Kidney tubule cell (primary cell): ENCODE results near the gene RPP25L.

Experiments used
- DNase-seq: peaks from one replicate; pipeline ENCODE4 v3.0.0-alpha.2; 2018; ENCODE audit warnings: low spot score

Gene RPP25L

DNA sequence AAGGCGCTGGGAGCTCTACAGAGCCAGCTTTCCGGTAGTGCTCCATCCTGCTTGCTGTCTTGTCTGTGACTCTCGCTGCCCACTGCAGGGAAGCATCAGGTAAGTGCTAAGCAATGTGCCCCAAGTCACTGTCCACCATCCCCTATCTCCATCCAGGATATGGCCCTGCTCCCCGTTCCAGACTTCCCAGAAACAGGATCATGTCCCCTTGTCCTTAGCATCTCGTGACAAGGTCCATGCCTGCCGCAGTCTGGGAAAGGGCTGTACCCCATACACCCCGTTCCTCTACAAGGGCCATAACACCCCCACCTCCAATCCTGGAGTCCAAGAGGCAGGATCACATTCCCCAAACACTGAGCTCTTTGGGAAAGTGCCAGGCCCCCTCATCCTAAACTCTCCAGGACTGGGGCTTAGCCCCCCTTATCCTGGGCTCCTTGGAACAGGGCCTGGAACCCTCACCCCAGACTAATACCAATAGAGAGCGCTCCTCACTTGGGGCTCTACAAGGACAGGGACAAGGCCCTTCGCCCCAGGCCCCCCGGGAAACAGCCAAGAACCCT, 566 bp downstream of the RPP25L start:
- DNase-seq = no peak

DNA sequence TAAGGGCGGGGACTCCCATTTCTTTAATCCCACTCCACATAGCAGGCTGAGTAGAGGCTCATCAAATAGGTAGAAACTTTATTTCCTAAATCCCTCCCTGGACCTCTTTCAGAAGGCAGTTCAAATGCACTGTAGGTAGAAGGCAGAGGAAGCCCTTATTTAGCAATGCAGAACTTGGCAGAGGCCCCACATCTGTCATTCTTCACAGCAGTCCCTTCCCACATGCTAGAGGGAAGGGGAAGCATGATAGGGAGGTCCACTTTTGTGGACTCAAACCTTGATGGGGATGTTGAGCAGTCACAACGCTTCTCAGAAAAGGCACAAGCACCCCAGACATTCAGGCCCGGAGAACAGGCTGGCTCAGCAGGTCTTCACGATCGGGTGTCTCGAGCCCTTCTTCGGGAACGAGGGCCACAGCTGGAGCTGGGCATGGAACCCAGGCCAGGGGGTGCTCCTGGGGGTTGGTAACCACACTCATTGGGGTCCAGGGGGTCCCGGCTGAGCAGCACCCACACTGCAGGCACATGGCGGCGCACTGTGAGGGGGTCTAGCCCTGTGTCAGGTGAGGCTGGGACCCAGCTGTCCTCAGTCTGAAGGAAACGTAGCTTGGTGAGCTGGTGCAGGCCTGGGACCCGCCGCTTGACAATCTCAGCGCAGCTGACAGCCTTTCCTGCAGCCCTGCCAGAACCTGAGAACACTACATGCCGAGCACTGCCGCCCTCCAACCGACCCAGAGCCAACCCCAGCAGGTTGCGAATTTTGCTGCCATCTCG, 1.3 kb downstream of the RPP25L start:
- DNase-seq = no peak

DNA sequence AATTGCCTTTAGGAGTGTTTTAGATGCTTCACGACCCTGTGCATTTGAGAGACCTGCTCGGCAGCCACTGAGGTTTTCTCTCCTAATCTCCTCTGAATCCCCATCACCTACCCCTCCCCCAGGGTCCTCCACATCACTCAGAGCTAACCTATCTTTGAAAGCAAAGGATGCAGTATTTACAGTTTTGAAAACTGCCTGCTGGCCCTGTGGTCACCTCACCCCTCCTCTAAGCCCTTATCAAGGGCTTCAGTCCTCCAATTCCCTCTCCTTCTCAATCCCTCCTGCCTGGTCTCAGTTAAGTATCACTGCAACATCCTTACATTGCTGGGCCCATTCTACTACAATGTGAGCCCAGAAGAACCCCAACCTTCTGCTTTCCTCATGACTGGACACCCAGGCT, 4.6 kb downstream of the RPP25L start:
- no peak for DNase-seq

DNA sequence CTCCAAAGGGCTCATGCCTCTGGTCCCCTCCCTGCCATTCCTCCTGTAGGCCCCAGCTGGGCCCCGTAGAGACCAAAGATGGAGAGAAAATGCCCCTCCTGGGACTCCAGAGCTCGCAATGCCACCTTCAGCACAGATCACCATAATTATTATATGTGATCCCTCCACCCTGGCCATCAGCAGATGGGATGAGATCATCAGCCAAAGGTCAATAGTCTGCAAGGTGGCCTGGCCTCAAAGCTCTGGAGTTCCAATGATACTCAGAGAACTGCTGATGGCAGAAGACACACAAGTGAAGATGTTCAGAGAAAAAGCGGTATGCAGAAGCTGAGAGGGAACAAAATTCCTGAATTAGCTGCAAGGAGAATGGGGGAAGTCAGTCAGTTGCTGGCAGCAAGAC, 5.0 kb downstream of the RPP25L start:
- no peak for DNase-seq

DNA sequence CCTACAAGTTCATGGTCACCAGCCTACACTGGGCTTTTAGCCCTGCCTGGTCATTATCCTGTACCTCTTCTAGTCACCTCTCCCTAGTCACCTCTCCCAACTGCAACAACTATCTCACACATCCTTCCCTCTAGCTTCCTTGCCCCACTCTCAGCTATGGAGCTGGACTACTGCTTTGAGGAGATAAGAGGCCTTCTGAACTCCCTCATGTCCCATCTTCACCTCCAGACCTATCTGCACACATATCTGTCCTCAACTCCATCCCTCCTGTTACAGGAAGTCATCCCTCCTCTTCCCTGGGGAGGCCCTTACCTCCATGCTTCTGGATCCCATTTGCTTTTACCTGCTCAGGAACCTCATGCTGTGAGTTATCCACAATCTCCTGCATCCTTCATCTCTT, 5.7 kb downstream of the RPP25L start:
- DNase-seq = no peak

DNA sequence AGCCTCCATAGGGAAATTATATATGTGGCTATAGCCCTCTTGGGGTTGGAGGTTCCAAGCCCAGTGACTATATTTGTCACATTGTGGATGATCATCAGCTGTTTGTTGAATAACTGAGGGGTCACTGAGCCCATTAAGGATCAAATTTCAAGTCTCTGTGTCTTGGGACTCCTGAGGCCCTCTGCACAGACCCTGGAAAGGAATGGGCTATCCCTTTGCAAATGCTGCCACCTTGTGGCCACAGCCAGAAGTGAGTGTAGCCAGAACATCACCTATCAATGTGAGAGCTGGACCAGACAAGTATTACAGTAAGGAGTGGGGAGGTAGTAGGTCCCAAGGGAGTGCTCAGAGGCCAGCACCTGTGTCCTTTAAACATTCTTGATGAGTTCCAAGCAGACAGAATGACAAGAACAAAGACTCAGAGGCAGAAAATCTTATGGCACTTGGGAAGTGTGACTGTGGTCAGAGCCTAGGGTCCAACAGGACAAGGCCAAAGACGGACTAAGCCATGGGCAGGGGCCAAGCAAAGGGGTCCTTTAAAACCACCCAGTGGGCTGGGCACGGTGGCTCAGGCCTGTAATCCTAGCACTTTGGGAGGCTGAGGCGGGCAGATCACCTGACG, 8.2 kb downstream of the RPP25L start:
- DNase-seq = peak; percentile 72

DNA sequence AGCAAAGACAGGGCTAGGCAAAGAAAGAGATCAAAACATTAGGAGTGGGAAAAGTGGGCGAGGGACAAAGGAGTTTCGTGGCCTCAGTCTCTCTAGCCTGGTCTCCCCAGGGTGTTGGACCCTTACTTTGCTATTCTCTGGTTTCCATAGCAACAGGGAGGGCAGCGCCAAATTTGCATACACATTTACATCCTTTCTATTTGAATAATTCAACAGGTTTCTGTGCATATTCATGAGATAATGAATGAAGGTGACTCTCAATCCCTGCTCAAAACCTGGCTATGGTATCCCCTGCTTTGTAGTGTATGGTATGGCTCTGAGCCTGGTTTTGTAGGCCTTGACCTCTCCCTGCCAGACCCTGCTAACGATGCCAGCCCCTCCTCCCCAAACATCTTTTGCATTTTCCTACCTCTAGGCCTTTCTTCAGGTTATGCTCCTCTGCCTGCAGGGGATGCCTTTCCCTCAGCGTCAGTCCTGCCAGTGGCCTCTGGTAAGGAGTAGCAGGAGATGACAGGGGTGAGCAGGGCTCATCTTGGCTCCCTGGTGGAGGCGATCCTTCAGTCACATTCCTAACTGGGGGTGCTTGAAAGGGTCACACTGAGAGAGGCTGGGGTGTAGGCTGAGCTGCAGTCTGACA, 9.8 kb downstream of the RPP25L start:
- DNase-seq = no peak

DNA sequence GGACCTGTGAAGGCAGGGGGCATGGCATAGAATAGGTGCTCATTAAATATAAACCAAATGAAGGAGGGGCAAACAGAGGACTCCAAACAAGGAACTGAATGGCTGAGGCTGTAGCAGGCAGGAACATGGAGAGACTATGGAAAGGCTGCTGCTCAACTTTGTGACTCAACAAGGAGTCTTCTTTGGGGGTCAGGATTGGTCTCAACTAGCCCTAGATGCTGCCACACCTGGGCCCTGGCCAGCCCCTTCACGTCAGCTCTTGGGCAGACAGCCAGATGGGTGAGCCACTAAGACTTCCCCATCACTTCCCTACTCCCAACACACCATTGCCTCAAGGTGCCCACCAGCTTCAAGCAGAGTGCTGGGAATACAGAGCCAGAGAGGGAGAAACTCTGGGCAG, 11.0 kb downstream of the RPP25L start:
- peak; percentile 27 for DNase-seq

DNA sequence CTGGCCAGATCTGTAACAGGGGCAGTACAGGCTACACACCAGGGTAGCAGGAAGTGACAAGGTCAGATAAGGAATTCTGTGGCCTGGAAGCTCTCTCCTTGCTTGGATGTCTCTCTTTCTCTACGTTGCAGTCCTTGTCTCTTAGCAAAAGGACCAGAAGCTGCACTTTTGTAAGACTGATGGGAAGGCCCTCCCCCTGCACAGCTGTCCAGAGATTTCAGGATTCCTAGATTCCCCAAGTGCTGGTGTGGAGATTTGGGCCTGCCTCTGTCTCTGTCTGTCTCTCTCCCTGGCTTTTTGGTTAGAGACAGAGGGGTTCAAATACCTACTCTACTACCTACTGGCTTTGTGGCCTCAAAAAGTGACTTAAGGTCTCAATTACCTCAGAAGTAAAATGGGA, 12.4 kb downstream of the RPP25L start:
- no peak for DNase-seq

DNA sequence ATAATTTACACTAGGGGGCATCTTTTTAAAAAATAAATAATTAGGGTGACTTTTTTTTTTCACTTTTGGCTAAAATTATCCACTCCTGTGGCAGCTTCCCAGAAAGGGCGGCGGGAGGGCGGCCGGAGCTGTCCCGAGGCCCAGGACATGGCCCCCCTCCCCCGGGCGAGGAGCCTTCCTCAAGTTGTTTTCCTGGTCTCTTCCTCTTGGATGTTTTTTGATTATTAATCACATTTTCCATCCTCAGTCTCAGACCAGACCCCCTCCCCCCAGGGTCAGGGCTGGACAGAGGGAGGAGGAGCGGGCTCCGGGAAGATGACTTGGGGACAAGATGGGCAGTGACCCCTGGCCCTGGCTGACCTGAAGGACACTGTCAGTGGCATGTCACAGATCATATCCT, 17.7 kb downstream of the RPP25L start:
- DNase-seq = no peak

DNA sequence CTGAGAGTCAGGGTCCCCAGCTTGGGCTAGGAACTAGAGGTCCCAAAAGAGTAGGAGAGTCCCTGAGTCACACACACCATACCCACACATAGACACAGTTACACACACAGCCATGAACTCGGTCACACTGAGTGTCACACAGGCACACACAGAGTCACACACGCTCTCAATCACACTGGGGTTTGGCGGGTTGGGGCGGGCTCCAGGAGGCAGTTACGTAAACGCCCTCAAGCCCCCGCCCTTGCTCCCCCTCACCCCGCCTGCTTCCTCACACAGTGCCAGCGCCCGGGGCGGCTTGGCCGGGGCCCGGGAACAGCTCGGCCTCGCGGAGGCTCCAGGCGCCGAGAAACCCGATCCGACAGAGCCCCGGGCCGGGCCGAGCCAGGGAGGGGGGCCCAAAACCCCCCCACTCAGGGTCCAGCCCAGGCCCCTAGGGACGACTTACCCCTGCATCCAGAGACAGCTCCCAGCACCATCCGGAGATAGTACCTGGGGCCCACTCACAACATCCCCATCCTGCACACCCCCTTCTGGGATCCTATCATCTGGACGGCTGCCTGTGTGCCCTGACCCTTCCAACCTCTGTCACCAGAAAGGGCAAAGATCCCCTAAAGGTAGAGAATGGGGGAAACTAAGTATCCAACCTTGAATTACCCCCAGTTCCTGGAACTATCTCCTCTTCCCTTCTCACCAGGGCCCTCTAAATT, 18.8 kb downstream of the RPP25L start:
- no peak for DNase-seq

DNA sequence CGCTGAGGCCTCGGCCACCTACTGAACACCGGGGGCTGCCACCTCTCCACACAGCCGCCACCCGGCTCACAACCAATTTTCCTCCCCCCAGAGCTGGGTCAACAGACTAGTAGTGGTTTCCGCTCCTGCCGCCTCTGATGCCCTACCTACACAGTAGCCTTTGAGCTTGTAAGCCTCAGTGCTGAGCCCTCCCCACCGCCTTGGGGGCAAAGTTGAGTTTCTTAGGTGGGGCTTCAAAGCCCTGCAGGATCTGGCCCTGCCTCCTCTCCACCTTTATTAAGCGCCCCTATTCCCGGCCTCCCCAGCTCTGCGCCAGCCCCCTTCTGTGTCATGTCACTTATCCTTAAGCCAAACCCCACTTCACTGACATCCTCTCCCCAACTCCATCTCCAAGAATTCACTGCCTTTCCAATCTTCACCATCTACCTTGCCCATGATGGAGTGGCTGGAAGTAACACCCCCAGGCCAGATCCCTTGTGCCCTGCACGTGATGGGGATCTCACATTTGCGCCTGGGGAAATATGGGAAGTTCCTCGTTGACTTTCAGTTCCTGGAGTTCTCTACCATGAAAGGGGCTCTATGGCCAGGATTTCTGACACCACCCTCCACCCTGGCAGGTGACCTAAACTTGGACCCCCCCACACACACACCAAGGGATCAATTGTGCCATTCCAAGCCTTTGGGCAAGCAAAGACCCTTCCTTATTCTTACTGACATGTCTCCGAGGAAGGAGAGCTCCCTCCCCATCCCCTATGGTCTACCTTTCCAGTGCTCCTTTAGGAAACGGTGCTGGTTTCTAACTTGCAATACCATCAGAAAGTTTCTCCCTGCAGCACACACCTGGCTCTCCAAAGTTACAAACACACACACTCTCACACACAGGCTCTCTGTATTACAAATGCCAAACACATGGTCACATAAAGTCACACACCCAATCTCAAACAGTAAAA, 19.7 kb downstream of the RPP25L start:
- DNase-seq = no peak

DNA sequence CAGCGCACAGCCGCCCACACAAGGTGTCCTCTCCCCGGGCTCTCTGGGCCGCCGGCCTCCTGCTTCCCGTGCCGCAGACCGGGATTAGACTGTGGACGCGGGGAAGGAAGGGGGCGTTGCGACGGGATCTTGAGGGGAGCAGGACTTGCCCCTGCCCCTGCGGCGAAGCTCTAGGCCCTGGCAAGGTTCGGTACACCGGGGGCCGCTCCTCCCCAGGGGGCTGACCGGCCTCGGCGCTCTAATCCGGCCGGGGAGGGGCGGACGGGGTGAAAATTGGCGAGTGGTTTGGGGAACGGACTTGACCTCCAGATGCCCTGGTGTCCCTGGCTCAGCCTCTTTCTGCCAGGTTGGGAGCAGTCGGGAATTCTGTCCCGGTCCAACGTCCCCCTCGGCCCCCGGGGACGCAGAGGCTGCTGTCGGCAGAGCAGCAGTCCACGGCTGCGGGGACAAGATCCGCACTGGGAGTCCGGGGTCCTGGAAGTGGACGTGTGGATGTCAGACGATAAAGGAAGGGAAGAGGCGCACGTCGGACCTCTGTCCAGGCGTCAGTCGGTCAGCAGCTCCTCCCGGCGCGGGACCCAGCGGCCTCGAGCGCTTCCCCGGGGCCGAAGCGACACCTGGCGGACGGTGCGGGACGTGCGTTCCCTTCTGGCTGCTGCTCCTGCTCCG, 20.5 kb downstream of the RPP25L start:
- peak; percentile 76 for DNase-seq

DNA sequence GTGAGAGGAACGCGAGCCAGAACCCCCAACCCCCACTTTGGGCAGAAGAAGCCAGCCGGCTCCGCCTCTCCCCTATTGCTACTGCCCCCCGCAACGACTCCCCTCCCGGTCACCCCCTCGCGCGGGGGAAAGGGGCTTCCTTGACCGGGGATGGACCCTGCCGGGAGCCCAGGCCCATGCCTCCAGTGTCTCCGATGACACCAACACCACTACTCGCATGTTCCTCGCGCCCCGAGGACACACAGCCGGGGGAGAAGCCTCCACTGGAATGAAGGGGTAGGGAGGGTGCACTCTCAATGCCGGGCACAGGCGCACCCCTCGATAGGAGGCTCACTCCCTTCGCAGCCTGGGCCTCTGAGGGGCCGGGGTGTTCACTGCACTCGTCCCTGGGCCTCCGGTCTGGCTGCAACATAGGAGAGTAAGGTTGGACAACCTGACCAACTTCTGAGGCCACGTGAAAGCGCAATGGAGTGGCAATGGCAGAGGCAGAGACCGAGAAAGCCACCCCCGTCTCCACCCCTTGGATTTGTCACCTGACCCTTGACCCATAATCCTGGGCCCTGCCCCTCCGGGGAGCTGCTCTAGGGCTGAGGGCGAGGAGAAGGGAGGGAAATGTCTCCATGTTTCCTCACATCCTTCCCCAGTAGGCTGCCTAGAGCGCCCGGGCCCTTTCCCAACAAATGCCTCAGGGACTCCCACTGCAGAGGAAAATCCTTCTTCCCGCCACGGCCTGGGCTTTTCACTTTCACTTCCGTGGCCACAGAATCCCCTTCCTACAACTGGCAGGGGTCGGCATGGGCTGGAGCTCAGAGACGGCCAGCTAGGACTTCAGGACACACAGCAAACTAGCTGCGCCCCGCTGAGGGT, 21.3 kb downstream of the RPP25L start:
- no peak for DNase-seq

DNA sequence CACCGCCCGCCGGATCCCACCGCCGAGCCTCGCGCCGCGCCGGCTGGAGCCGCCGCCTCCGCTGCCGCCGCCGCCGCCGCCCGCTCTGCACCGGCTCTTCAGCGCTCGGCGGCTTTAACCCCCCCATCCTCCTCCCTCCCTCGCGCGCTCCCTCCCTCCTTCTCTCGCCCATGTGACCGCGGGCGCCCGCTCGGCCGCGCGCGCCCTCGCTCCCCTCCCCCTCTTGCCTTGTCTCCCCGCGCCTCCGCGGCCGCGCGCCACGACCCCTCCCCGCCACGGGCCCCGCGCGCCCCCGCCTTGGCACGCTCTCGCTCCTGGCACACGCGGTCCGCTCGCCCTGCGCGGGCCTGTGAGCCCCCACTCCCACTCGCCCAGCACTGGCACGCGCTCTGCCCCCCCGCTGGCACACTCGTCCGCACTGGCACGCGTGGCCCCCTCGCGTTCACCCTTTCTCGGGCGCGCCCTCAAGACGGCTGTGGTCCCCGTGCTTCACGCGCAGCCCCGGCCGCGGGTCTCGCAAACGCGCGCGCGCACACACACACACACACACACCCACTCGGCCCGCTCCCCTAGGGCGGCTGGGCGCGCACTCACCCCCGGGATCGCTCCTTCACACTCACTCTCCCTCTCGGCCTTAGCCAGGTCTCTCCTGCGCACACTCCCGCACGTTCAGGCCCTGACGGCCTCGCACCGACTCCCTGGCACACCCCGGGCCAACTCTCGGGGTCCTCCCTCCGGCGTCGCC, 22.1 kb downstream of the RPP25L start, which contains the start of gene CNTFR:
Gene CNTFR (minus strand): TSS at position 89 of the 745 bp plus-strand sequence. CDS start 20,743 bp downstream, outside the sequence.
- DNase-seq = no peak

DNA sequence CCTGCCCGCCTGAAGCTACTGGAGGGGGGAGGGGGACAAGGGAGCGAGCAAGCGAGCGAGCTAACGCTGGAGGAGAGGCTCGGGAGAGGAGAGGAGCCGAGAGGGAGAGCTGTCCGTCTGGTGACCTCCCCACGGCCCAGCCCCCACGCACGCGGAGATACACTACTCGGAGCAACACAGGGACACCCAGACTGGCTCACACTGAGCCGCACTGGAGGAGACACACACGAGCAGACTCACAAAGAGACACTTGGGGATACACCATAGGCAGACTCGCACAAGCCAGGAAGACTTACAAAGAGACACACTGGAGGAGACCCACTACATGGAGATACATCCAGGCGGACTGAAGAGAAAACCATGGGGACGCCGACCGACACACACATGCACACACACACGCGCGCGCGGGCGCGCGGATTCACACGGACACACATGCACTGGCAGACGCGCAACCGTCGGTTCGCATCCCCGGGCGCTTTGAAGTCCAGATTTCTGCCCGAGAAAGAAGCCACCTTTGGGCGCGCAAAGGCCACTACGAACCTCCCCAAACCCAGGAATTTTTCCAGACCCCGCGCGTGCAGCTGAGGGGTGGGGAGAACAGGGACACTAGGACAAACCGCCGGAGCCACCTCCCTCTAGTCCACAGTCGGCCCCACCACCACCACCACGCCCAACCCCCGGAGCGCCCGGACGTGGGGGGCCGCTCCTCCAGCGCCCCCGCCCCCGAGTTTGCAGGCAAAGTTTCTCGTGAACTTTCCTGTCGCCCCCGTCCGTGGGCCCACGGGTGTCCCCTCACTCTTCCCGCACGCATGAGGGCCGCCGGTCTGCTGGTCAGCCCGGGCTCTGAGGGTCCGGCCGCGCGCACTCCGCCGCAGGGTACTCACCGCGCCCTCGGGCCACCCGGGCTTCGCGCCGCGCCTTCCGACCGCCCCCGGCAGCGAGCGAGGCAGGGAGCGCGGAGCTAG, 22.9 kb downstream of the RPP25L start:
- DNase-seq = no peak

DNA sequence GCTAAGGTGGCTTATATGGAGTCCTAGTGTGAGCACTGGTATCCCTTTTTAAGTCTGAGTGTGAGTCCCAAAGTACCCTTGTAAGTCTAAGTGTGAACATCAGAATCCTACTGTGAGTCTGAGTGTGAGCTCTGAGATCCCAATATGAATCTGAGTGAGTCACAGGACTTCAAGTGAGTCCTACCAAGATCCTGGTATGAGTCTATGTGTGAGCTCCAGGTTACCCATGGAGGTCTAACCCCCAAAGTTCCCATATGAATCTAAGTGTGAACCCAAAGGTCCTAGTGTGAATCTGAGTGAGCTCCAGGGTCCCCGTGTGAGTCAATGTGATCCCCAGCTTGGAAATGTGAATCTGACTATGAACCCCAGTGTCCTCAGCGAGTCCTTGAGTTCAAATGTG, 24.6 kb downstream of the RPP25L start:
- no peak for DNase-seq
